H1 (cell line): ENCODE data around the gene HTD2. TPM values are rescaled to one million over a fixed set of nuclear protein-coding genes. Genes with fewer than 3 reads are reported as not detected.
"Not testable (repeated sequence)": the region's sequence is repeated elsewhere in the genome, so short reads cannot be mapped to it uniquely, and the experiment has no call there.

Experiments used
- CTCF ChIA-PET: fragments of 300-600 bp; sonication (Branson Sonifier 250); formaldehyde crosslinking; loops from one replicate; lab custom pipeline; 2021; ENCODE audit not compliant: partially characterized antibody; lab: Charles Lee
- POLR2A ChIA-PET: fragments of 300-600 bp; sonication (Branson Sonifier 250); formaldehyde crosslinking; loops from one replicate; lab custom pipeline; 2021; ENCODE audit warnings: inconsistent platforms; ENCODE audit not compliant: partially characterized antibody; lab: Charles Lee
- DNase-seq, 2 experiments: peaks; one replicate each; pipeline versions ENCODE4 v3.0.0 to v3.0.0-alpha.2; 2010 to 2022; ENCODE audit warnings: low spot score in 2 of 2, low read depth in 1 of 2, mixed read lengths in 1 of 2
- FAIRE-seq: peaks from 2 replicates; lab custom pipeline; 2011; peaks lifted over from hg19 to GRCh38; lab: Jason Lieb, UNC
- H2AFZ ChIP-seq: 2 replicates; pipeline ENCODE4 v1.8.1; 2012; ENCODE audit warnings: low read length, inconsistent platforms
- H2AK5ac ChIP-seq: 2 replicates; pipeline ENCODE4 v1.6.1; 2013; ENCODE audit warnings: low read depth, low read length
- H2BK120ac ChIP-seq: replicated peaks from 2 replicates; pipeline ENCODE3; 2013; ENCODE audit warnings: low read depth, low read length, inconsistent platforms
- H2BK12ac ChIP-seq: 2 replicates; pipeline ENCODE4 v1.6.1; 2013; ENCODE audit warnings: low read depth, low read length
- H2BK15ac ChIP-seq: 2 replicates; pipeline ENCODE4 v1.6.1; 2013; ENCODE audit warnings: low read length
- H2BK20ac ChIP-seq: 2 replicates; pipeline ENCODE4 v1.6.1; 2013; ENCODE audit warnings: low read length
- H2BK5ac ChIP-seq: 2 replicates; pipeline ENCODE4 v1.6.1; 2013; ENCODE audit warnings: low read depth, low read length
- H3K14ac ChIP-seq: 2 replicates; pipeline ENCODE4 v1.6.1; 2013; ENCODE audit warnings: inconsistent platforms; ENCODE audit not compliant: insufficient read length
- H3K18ac ChIP-seq: 2 replicates; pipeline ENCODE4 v1.6.1; 2013; ENCODE audit warnings: low read length; ENCODE audit errors: extremely low read depth
- H3K23ac ChIP-seq: 2 replicates; pipeline ENCODE4 v1.6.1; 2013; ENCODE audit warnings: inconsistent platforms; ENCODE audit not compliant: insufficient read length
- H3K23me2 ChIP-seq: 2 replicates; pipeline ENCODE4 v1.6.1; 2013; ENCODE audit warnings: low read depth, low read length
- H3K27ac ChIP-seq: 2 replicates; pipeline ENCODE4 v1.6.1; 2011; ENCODE audit warnings: low read depth, low read length, inconsistent platforms
- H3K27me3 ChIP-seq, 4 experiments: replicated peaks in 1 of 4; 1 replicate in 1 of 4; 2 replicates in 3 of 4; pipeline versions ENCODE4 v1.6.1 to v1.8.1; 2011 to 2013; ENCODE audit warnings: low read length in 3 of 4, mild to moderate bottlenecking in 3 of 4, inconsistent platforms in 2 of 4, mixed read lengths in 2 of 4, moderate library complexity in 1 of 4; ENCODE audit not compliant: control insufficient read depth in 3 of 4, insufficient read depth in 3 of 4; ENCODE audit errors: extremely low read depth in 1 of 4
- H3K36me3 ChIP-seq, 4 experiments: 2 replicates each; pipeline versions ENCODE4 v1.6.1 to v1.8.1; 2011 to 2013; ENCODE audit warnings: mild to moderate bottlenecking in 4 of 4, low read length in 3 of 4, moderate library complexity in 2 of 4, control low read depth in 1 of 4, inconsistent platforms in 1 of 4; ENCODE audit not compliant: insufficient read depth in 4 of 4, control insufficient read depth in 2 of 4
- H3K4ac ChIP-seq: replicated peaks from 2 replicates; pipeline ENCODE3; 2013; ENCODE audit warnings: low read length, low read depth, mixed read lengths, inconsistent platforms; ENCODE audit not compliant: insufficient read length
- H3K4me1 ChIP-seq, 4 experiments: replicated peaks in 1 of 4; 1 replicate in 1 of 4; 2 replicates in 3 of 4; pipeline versions ENCODE4 v1.6.1 to v1.8.1; 2011 to 2013; ENCODE audit warnings: low read length in 3 of 4, inconsistent platforms in 2 of 4, mixed read lengths in 1 of 4; ENCODE audit not compliant: insufficient read depth in 4 of 4, control insufficient read depth in 3 of 4
- H3K4me2 ChIP-seq, 2 experiments: 2 replicates each; pipeline versions ENCODE4 v1.6.1 to v1.8.1; 2011 to 2013; ENCODE audit warnings: low read depth in 2 of 2, low read length in 2 of 2, control low read depth in 1 of 2, inconsistent platforms in 1 of 2, mild to moderate bottlenecking in 1 of 2; ENCODE audit not compliant: insufficient read depth in 1 of 2
- H3K4me3 ChIP-seq, 4 experiments: fragments of 200-600, 300-600 bp in 1 of 4; sonication (generic), shearing (Covaris generic), sonication (Bioruptor Twin) in 1 of 4; 2 replicates each; pipeline versions ENCODE4 v1.5.1 to v1.8.1; 2011 to 2016; ENCODE audit warnings: low read length in 4 of 4, low read depth in 3 of 4, control low read depth in 2 of 4, inconsistent platforms in 2 of 4, mild to moderate bottlenecking in 2 of 4, mixed read lengths in 1 of 4, moderate library complexity in 1 of 4; ENCODE audit not compliant: insufficient read depth in 2 of 4; ENCODE audit errors: extremely low read depth in 1 of 4
- H3K56ac ChIP-seq: replicated peaks from 2 replicates; pipeline ENCODE3; 2013; ENCODE audit warnings: low read depth, mild to moderate bottlenecking, mixed read lengths, low read length, inconsistent platforms; ENCODE audit not compliant: insufficient read length
- H3K79me1 ChIP-seq: 2 replicates; pipeline ENCODE4 v1.6.1; 2013; ENCODE audit warnings: low read depth, low read length, control low read depth
- H3K79me2 ChIP-seq, 2 experiments: 2 replicates each; pipeline versions ENCODE4 v1.6.1 to v1.8.1; 2012 to 2013; ENCODE audit warnings: low read length in 2 of 2, mild to moderate bottlenecking in 2 of 2, inconsistent platforms in 1 of 2; ENCODE audit not compliant: insufficient read depth in 2 of 2, control insufficient read depth in 1 of 2
- H3K9ac ChIP-seq, 4 experiments: replicated peaks in 1 of 4; 1 replicate in 1 of 4; 2 replicates in 3 of 4; pipeline versions ENCODE4 v1.6.1 to v1.8.1; 2011 to 2013; ENCODE audit warnings: low read depth in 3 of 4, low read length in 3 of 4, control low read depth in 2 of 4, mild to moderate bottlenecking in 2 of 4, moderate library complexity in 2 of 4, inconsistent platforms in 1 of 4; ENCODE audit errors: extremely low read depth in 1 of 4
- H3K9me3 ChIP-seq, 2 experiments: 2 replicates each; pipeline versions ENCODE4 v1.6.1 to v1.8.1; 2012 to 2013; ENCODE audit warnings: mild to moderate bottlenecking in 2 of 2, moderate library complexity in 2 of 2, control low read depth in 1 of 2, inconsistent platforms in 1 of 2, low read depth in 1 of 2, low read length in 1 of 2, mixed read lengths in 1 of 2; ENCODE audit not compliant: insufficient read depth in 2 of 2
- H4K20me1 ChIP-seq, 2 experiments: replicated peaks in 1 of 2; 2 replicates each; pipeline versions ENCODE3 to v1.8.1; 2011 to 2013; ENCODE audit warnings: inconsistent platforms in 2 of 2, low read length in 2 of 2, mild to moderate bottlenecking in 1 of 2; ENCODE audit not compliant: insufficient read depth in 2 of 2, control insufficient read depth in 1 of 2
- H4K5ac ChIP-seq: 2 replicates; pipeline ENCODE4 v1.6.1; 2013; ENCODE audit warnings: low read length, low read depth, mixed read lengths, inconsistent platforms; ENCODE audit not compliant: insufficient read length
- H4K8ac ChIP-seq: 2 replicates; pipeline ENCODE4 v1.8.0; 2013; ENCODE audit warnings: mild to moderate bottlenecking, moderate library complexity, low read length, inconsistent platforms; ENCODE audit not compliant: insufficient read depth; ENCODE audit errors: extremely low read depth
- H4K91ac ChIP-seq: replicated peaks from 2 replicates; pipeline ENCODE3; 2013; ENCODE audit warnings: low read length, mixed read lengths, inconsistent platforms; ENCODE audit not compliant: insufficient read length
- WGBS, 2 experiments: shearing (Covaris generic) in 1 of 2; methylation state at CpG; one replicate each; pipeline versions ENCODE4 v1.1.6 to v1.1.7; 2013 to 2015; ENCODE audit warnings: low lambda C conversion rate in 2 of 2, mixed read lengths in 2 of 2, inconsistent platforms in 1 of 2, low coverage in 1 of 2, missing lambda C conversion rate in 1 of 2; ENCODE audit not compliant: insufficient replicate concordance in 2 of 2, insufficient coverage in 1 of 2, insufficient read length in 1 of 2; ENCODE audit errors: extremely low coverage in 1 of 2, missing lambda C conversion rate in 1 of 2; 5-methylcytosine and 5-hydroxymethylcytosine counted together
- polyA plus RNA-seq, 7 experiments: library from polyadenylated mRNA; depleted of rRNA in 3 of 7; stranded (reverse) in 5 of 7; unstranded in 2 of 7; fragments of >200 nt in 5 of 7; fragments of 200-250 nt in 2 of 7; gene quantifications; 1 replicate in 5 of 7; 2 replicates in 1 of 7; 4 replicates in 1 of 7; pipeline versions ENCODE4 v1.2.1 to v1.2.3, GENCODE V29; 2011 to 2013; ENCODE audit warnings: missing spikeins in 2 of 7, mixed read lengths in 2 of 7
- total RNA-seq: library from RNA; stranded (reverse); fragmentation: NEBNext Ultra II Directional; extraction: Animal tissue kit (Norgen Biotek cat#: 25700); gene quantifications from 2 replicates; pipeline ENCODE4 v1.2.1, GENCODE V29; 2021

HTD2 gene
- total and polyA plus RNA-seq, 2 of the 8 experiments (the other 6 are each of a cell fraction or from before 2014, with no cell fraction given) = 8.8 to 10.8 TPM

DNA sequence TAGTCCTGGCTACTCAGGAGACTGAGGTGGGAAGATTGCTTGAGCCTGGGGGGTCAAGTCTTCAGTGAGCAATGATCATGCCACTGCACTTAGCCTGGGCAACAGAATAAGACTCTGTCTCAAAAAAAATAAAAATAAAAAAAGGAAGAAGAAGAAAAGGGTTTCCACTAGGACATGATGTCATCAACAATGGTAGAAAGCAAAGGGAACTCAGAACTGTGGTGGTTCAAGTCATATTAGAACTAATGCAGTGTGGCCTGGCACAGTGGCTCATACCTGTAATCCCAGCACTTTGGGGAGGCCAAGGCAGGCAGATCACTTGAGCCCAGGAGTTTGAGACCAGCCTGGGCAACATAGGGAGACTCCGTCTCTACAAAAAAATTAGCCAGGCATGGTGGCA, 38.8 kb upstream of the HTD2 start:
- H2BK15ac ChIP-seq, H3K56ac ChIP-seq, H2BK120ac ChIP-seq, H3K79me1 ChIP-seq, H2BK20ac ChIP-seq, H3K4me1 ChIP-seq, H3K4me2 ChIP-seq, H2AK5ac ChIP-seq, H3K27me3 ChIP-seq, H4K91ac ChIP-seq, H2AFZ ChIP-seq, H2BK12ac ChIP-seq, H2BK5ac ChIP-seq, H3K4me3 ChIP-seq, FAIRE-seq, POLR2A ChIA-PET, H4K5ac ChIP-seq, H4K20me1 ChIP-seq, H3K4ac ChIP-seq, H3K23me2 ChIP-seq, H3K9ac ChIP-seq, H4K8ac ChIP-seq, H3K23ac ChIP-seq, H3K79me2 ChIP-seq, H3K9me3 ChIP-seq, H3K27ac ChIP-seq, DNase-seq, H3K14ac ChIP-seq, H3K36me3 ChIP-seq, H3K18ac ChIP-seq: not testable (repeated sequence)
- 78% methylated on average over 1 of the region's 1 CpG; no CpG with 5 or more reads in 1 of the 2 experiments for WGBS, 2 experiments
- CTCF ChIA-PET = interaction anchor here (1.1 kb wide), 1 partner anchor 90 kb away, joined by 3 read pairs; no protein-coding TSS in a partner anchor
